Measurements from ENCODE around the gene SAT1. TPM values are rescaled to one million over a fixed set of nuclear protein-coding genes. Genes with fewer than 3 reads are reported as not detected.

SAT1 gene
- total RNA-seq, 1 experiment from 2014 or later, result 55.2 TPM

GRCh38 chrX:23828881-23829280 lies 45.9 kb downstream of the SAT1 start:
- no peak overlapping the region for H2AFZ ChIP-seq (ENCODE audit: low read length)
- no peak overlapping the region for H4K8ac ChIP-seq (replicated peaks; ENCODE audit: insufficient read length, low read depth, low read length)
- no peak overlapping the region for H2AK5ac ChIP-seq (ENCODE audit: insufficient read length, low read length)
- no peak overlapping the region for H2BK12ac ChIP-seq (ENCODE audit: insufficient read length, low read depth, low read length)
- H3K4me2 ChIP-seq (ENCODE audit: insufficient read depth, insufficient read length, low read length), result no peak overlapping the region
- H3K4ac ChIP-seq (ENCODE audit: low read depth, low read length), result no peak overlapping the region
- H3K23me2 ChIP-seq (ENCODE audit: insufficient read length, low read depth, low read length, poor library complexity, severe bottlenecking), result no peaks in the 10 kb centered on the region
- no peak overlapping the region for H2BK120ac ChIP-seq (ENCODE audit: low read depth, low read length, poor library complexity, severe bottlenecking)
- H3K36me3 Mint-ChIP-seq (ENCODE audit: insufficient read depth in 1 of 3, low read depth in 3 of 3), result peaks cover 0 to 7% (median 0%) of the 10 kb centered on the region in 3 experiments; a peak in 2 of 7 replicates
- H3K4me3 Mint-ChIP-seq, result no peak overlapping the region
- no peaks in the 10 kb centered on the region for H3K9me3 Mint-ChIP-seq
- no peak overlapping the region for H3K23ac ChIP-seq (ENCODE audit: insufficient read length, low read depth, low read length)
- H2BK5ac ChIP-seq (ENCODE audit: insufficient read length, low read length), result no peak overlapping the region
- no peaks in the 10 kb centered on the region for H3K27me3 ChIP-seq (ENCODE audit: insufficient read depth, low read length)
- no peak overlapping the region for H4K5ac ChIP-seq (ENCODE audit: insufficient read length, low read depth, low read length)
- H4K91ac ChIP-seq (ENCODE audit: insufficient read length, low read depth, low read length), result no peak overlapping the region
- no peak overlapping the region for H2BK20ac ChIP-seq (ENCODE audit: low read depth, low read length, poor library complexity, severe bottlenecking)
- H3K4me1 ChIP-seq (ENCODE audit: insufficient read depth, low read length), result no peaks in the 10 kb centered on the region
- no peak for DNase-seq
- H3K27ac ChIP-seq (ENCODE audit: insufficient read length, low read depth, low read length), result no peak overlapping the region
- H3T11ph ChIP-seq (ENCODE audit: low read length), result no peak overlapping the region
- no peaks in the 10 kb centered on the region for H3K79me2 ChIP-seq (ENCODE audit: insufficient read depth, low read length)
- no peak overlapping the region for H3K56ac ChIP-seq (ENCODE audit: insufficient read length, low read depth, low read length)
- H4K20me1 ChIP-seq (ENCODE audit: control insufficient read depth, insufficient read depth, insufficient read length), result no peaks in the 10 kb centered on the region
- H3K79me1 ChIP-seq (ENCODE audit: insufficient read depth, low read depth, low read length, poor library complexity, severe bottlenecking), result no peaks in the 10 kb centered on the region
- no peaks in the 10 kb centered on the region for H3K4me1 Mint-ChIP-seq
- no peak overlapping the region for H2BK15ac ChIP-seq (ENCODE audit: low read depth, low read length)
- H3K9me3 ChIP-seq (ENCODE audit: control insufficient read depth, low read depth, low read length), result no peaks in the 10 kb centered on the region
- TF ChIP-seq, protein P1, sequence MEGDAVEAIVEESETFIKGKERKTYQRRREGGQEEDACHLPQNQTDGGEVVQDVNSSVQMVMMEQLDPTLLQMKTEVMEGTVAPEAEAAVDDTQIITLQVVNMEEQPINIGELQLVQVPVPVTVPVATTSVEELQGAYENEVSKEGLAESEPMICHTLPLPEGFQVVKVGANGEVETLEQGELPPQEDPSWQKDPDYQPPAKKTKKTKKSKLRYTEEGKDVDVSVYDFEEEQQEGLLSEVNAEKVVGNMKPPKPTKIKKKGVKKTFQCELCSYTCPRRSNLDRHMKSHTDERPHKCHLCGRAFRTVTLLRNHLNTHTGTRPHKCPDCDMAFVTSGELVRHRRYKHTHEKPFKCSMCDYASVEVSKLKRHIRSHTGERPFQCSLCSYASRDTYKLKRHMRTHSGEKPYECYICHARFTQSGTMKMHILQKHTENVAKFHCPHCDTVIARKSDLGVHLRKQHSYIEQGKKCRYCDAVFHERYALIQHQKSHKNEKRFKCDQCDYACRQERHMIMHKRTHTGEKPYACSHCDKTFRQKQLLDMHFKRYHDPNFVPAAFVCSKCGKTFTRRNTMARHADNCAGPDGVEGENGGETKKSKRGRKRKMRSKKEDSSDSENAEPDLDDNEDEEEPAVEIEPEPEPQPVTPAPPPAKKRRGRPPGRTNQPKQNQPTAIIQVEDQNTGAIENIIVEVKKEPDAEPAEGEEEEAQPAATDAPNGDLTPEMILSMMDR (conservative IDR thresholded peaks at IDR 0.05), result no peak
- no peak overlapping the region for H3K9ac ChIP-seq (ENCODE audit: extremely low read depth, insufficient read length, low read length)
- H3K14ac ChIP-seq (ENCODE audit: insufficient read depth, low read length), result no peak overlapping the region
- H3K18ac ChIP-seq (ENCODE audit: insufficient read length, low read depth, low read length), result no peak overlapping the region
- WGBS (ENCODE audit: extremely low coverage, insufficient read length, low lambda C conversion rate), result no CpG with 5 or more reads among the region's 5 CpGs
- H3K27ac Mint-ChIP-seq, result no peak overlapping the region
- H3K27me3 Mint-ChIP-seq (ENCODE audit: low read depth), result no peaks in the 10 kb centered on the region

Data from H9 (cell line).